Endothelial cell of umbilical vein (primary cell): ENCODE measurements around the gene ATP13A4.

Source experiments
- CTCF ChIP-seq, 2 donors: IDR thresholded peaks; 1 replicate in 1 of 2; 2 replicates in 1 of 2; pipeline ENCODE4 v1.5.1; 2011; ENCODE audit warnings: low read length in 2 of 2, mild to moderate bottlenecking in 2 of 2, moderate library complexity in 2 of 2, control low read depth in 1 of 2, inconsistent platforms in 1 of 2, low read depth in 1 of 2; ENCODE audit not compliant: insufficient read depth in 1 of 2; ENCODE audit errors: extremely low read depth in 1 of 2
- EZH2 ChIP-seq: IDR thresholded peaks from 2 replicates; pipeline ENCODE4 v1.6.1; 2012; ENCODE audit warnings: borderline replicate concordance, low read depth, mild to moderate bottlenecking, moderate library complexity, low read length, inconsistent platforms; ENCODE audit not compliant: severe bottlenecking
- MYC ChIP-seq: IDR thresholded peaks from one replicate; pipeline ENCODE4 v1.6.1; 2011; ENCODE audit warnings: mild to moderate bottlenecking, low read depth, low read length
- POLR2AphosphoS5 ChIP-seq: IDR thresholded peaks from 2 replicates; pipeline ENCODE4 v1.6.1; 2012; ENCODE audit warnings: low read depth, mild to moderate bottlenecking, control low read depth, low read length, moderate library complexity; ENCODE audit not compliant: insufficient read depth

- TF ChIP-seq CTCF (IDR thresholded peaks at IDR 0.05; ENCODE audit: extremely low read depth in 1 of 2, insufficient read depth in 1 of 2, low read depth in 1 of 2, low read length in 2 of 2) = no peak
- no peak for TF ChIP-seq MYC
- no peak for TF ChIP-seq POLR2AphosphoS5
- no peak for TF ChIP-seq EZH2
These were observed 34.0 kb downstream of the ATP13A4 start for GRCh38 chr3:193520738-193521137.
